CD4-positive, alpha-beta T cell (primary cell): ENCODE data around the gene SMAD6. TPM values are rescaled to one million over a fixed set of nuclear protein-coding genes. Genes with fewer than 3 reads are reported as not detected.

Experiments used
- ATAC-seq: fragments of 200-7000 bp; cut with Tn5 transposase; one replicate; pipeline ENCODE4 v1.10.0; 2022; ENCODE audit warnings: mild to moderate bottlenecking; ENCODE audit not compliant: poor library complexity
- CTCF ChIA-PET: fragments of 350-600 bp; sonication (Branson Sonifier 250); formaldehyde crosslinking; loops from one replicate; lab custom pipeline; 2021; ENCODE audit warnings: antibody characterized with exemption, inconsistent platforms; lab: Charles Lee
- POLR2A ChIA-PET: fragments of 350-600 bp; sonication (Branson Sonifier 250); formaldehyde crosslinking; loops from one replicate; lab custom pipeline; 2021; ENCODE audit warnings: antibody characterized with exemption, inconsistent platforms; lab: Charles Lee
- DNase-seq, 14 experiments: peaks; one replicate each; pipeline ENCODE4 v3.0.0-alpha.2; 2013 to 2020; ENCODE audit warnings: mixed read lengths in 2 of 14
- H3K27ac ChIP-seq, 2 donors: one replicate each; pipeline versions ENCODE4 v1.5.1 to v1.7.0; 2013; ENCODE audit warnings: low read length in 2 of 2, low read depth in 1 of 2, mild to moderate bottlenecking in 1 of 2
- H3K27me3 ChIP-seq, 2 experiments: 1 replicate in 1 of 2; 2 replicates in 1 of 2; pipeline versions ENCODE4 v1.6.1 to v1.7.0; 2013; ENCODE audit warnings: low read length in 2 of 2, control low read depth in 1 of 2, mild to moderate bottlenecking in 1 of 2, moderate library complexity in 1 of 2; ENCODE audit not compliant: insufficient read depth in 2 of 2, control insufficient read depth in 1 of 2
- H3K36me3 ChIP-seq: one replicate; pipeline ENCODE4 v1.6.1; 2013; ENCODE audit warnings: low read length, control low read depth; ENCODE audit not compliant: insufficient read depth
- H3K4me1 ChIP-seq: one replicate; pipeline ENCODE4 v1.6.1; 2013; ENCODE audit warnings: low read length, control low read depth; ENCODE audit not compliant: insufficient read depth
- H3K4me3 ChIP-seq: one replicate; pipeline ENCODE4 v1.5.1; 2013; ENCODE audit warnings: mild to moderate bottlenecking, low read length, moderate library complexity
- H3K9me3 ChIP-seq, 2 experiments: 1 replicate in 1 of 2; 2 replicates in 1 of 2; pipeline versions ENCODE4 v1.6.1 to v1.7.0; 2013; ENCODE audit warnings: low read length in 2 of 2, mild to moderate bottlenecking in 2 of 2, control low read depth in 1 of 2, moderate library complexity in 1 of 2; ENCODE audit not compliant: control insufficient read depth in 1 of 2, insufficient read depth in 1 of 2
- H3K27ac Mint-ChIP-seq: one replicate; pipeline ENCODE4 v1.8.0; 2020; ENCODE audit warnings: mixed read lengths
- H3K27me3 Mint-ChIP-seq: one replicate; pipeline ENCODE4 v1.8.0; 2021; ENCODE audit warnings: mixed read lengths
- H3K36me3 Mint-ChIP-seq: one replicate; pipeline ENCODE4 v1.8.0; 2021; ENCODE audit warnings: low read depth, mixed read lengths
- H3K4me1 Mint-ChIP-seq: one replicate; pipeline ENCODE4 v1.8.0; 2021; ENCODE audit warnings: low read depth, mixed read lengths
- H3K4me3 Mint-ChIP-seq: one replicate; pipeline ENCODE4 v1.8.0; 2020; ENCODE audit warnings: mild to moderate bottlenecking, mixed read lengths
- H3K9me3 Mint-ChIP-seq: one replicate; pipeline ENCODE4 v1.8.0; 2020; ENCODE audit warnings: mixed read lengths
- CTCF ChIP-seq: fragments of 200-600 bp; IDR thresholded peaks from one replicate; pipeline ENCODE4 v1.8.0; 2022; ENCODE audit warnings: antibody characterized with exemption, mild to moderate bottlenecking
- intact Hi-C, 2 experiments: fragments of 100-400 bp; cut with DNase I in 1 of 2; cut with micrococcal nuclease in 1 of 2; formaldehyde crosslinking; loops; one replicate each; pipeline versions ENCODE4 v1.15.1 to v1.9.0; 2023 to 2025; cut with DNase I, micrococcal nuclease
- total RNA-seq, 174 experiments: library from RNA in 2 of 174; stranded (reverse) in 2 of 174; gene quantifications; one replicate each; pipeline ENCODE4 v1.2.3 and lab custom pipeline; 2021 to 2026

The SMAD6 gene
- total RNA-seq, 2 experiments from 2014 or later, result 0.59 to 0.69 TPM

DNA sequence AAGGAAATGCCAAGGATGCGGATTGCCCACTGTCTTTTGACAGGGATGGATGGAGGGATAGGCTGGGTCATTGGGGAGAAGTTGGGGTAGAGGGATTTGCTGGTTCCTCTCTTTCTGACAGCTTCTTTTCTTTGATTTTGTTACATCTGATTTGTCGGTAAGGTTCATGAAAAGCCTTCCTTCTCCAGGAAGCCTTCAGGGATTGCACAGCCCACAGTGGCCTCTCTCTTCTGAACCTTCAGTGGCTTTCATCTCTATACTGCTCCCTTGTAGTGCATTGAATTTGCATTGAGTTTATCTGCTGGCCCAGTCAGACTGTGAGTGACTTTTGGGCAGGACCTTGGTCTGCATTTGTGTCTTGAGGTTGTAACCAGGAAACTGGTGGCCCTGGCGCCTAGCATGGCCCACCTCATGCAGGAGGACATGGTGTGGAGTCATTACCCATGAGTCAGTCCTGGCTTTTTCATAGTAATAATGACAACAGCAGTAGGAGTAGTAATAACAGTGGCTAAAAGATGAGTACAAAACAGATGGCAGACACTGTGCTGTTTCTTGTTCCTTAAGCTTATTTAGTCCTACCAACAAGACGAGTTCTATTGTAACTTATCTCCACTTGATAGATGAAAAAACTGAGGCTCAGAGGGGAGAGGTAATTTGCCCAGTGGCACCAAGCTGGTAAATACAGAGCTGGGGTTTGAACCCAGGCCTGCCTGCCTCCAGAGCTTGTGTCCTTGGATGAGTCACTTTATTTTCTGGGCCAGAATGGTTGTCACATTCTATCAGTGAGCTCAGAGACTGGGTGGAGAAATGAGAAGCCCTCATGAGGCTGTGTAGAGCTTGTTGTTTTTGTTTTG lies 28.4 kb downstream of the SMAD6 start:
- H3K27me3 Mint-ChIP-seq, result no peaks in the 10 kb centered on the region
- ChIA-PET POLR2A (no interaction called here), CTCF (no interaction called here)
- intact Hi-C loops, result no loop called here
- no peaks in the 10 kb centered on the region for H3K4me1 Mint-ChIP-seq
- no peaks in the 10 kb centered on the region for H3K9me3 Mint-ChIP-seq
- H3K27ac ChIP-seq, result no peak overlapping the region
- ATAC-seq (no peak), DNase-seq (no peak)
- no peak overlapping the region for H3K4me3 Mint-ChIP-seq
- no peaks in the 10 kb centered on the region for H3K4me1 ChIP-seq
- no peaks in the 10 kb centered on the region for H3K36me3 ChIP-seq
- TF ChIP-seq CTCF, result no peak
- H3K27me3 ChIP-seq, result peaks cover 0 to under 1% of the 10 kb centered on the region in 2 experiments
- H3K9me3 ChIP-seq, result no peaks in the 10 kb centered on the region
- no peaks in the 10 kb centered on the region for H3K36me3 Mint-ChIP-seq
- H3K4me3 ChIP-seq, result no peak overlapping the region
- H3K27ac Mint-ChIP-seq, result no peak overlapping the region

DNA sequence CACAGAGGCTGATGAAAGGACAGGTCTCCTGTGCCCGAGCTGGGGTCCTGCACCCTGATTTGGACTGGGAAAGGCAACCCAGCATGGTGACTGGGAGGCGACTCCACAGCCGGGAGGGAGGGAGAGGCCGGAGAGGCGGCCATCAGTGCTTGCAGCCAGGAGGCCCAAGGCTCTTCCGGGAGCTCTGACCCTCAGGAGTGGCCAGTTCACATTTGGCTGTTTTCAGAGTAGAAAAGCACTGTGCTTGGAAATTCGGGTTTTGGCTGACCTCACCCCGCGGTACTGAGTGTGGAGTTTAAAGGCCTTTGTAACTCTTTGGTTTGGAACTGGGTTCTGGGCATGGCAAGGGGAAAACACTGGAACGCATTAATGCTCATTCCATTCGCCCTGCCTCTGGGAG lies 31.9 kb downstream of the SMAD6 start:
- Mint-ChIP-seq H3K4me1 (no peaks in the 10 kb centered on the region), H3K27me3 (no peaks in the 10 kb centered on the region), H3K36me3 (no peaks in the 10 kb centered on the region), H3K4me3 (no peak overlapping the region), H3K9me3 (no peaks in the 10 kb centered on the region), H3K27ac (no peak overlapping the region)
- Histone ChIP-seq H3K27ac (no peak overlapping the region), H3K36me3 (no peaks in the 10 kb centered on the region), H3K4me1 (no peaks in the 10 kb centered on the region), H3K27me3 (peaks cover 0 to 2% of the 10 kb centered on the region in 2 experiments), H3K9me3 (no peaks in the 10 kb centered on the region), H3K4me3 (no peak overlapping the region)
- ChIA-PET POLR2A (no interaction called here), CTCF (no interaction called here)
- intact Hi-C loops, result no loop called here
- DNase-seq (no peak), ATAC-seq (no peak)
- TF ChIP-seq CTCF, result no peak

- no peaks in the 10 kb centered on the region for H3K27me3 Mint-ChIP-seq
- H3K9me3 Mint-ChIP-seq, result no peaks in the 10 kb centered on the region
- Histone ChIP-seq H3K9me3 (no peaks in the 10 kb centered on the region), H3K36me3 (no peaks in the 10 kb centered on the region), H3K4me3 (no peak overlapping the region), H3K27ac (no peak overlapping the region), H3K27me3 (peaks cover 0 to 2% of the 10 kb centered on the region in 2 experiments), H3K4me1 (no peaks in the 10 kb centered on the region)
- H3K4me1 Mint-ChIP-seq, result no peaks in the 10 kb centered on the region
- TF ChIP-seq CTCF, result no peak
- no peak overlapping the region for H3K27ac Mint-ChIP-seq
- CTCF ChIA-PET, result no interaction called here
- H3K36me3 Mint-ChIP-seq, result no peaks in the 10 kb centered on the region
- intact Hi-C loops, result no loop called here
- DNase-seq (no peak), ATAC-seq (no peak)
- no peak overlapping the region for H3K4me3 Mint-ChIP-seq
- POLR2A ChIA-PET, result no interaction called here
Measured at GRCh38 chr15:66734961-66735908, 33.2 kb downstream of the SMAD6 start.
